ENCODE measurements around the gene PSD4.

DNA sequence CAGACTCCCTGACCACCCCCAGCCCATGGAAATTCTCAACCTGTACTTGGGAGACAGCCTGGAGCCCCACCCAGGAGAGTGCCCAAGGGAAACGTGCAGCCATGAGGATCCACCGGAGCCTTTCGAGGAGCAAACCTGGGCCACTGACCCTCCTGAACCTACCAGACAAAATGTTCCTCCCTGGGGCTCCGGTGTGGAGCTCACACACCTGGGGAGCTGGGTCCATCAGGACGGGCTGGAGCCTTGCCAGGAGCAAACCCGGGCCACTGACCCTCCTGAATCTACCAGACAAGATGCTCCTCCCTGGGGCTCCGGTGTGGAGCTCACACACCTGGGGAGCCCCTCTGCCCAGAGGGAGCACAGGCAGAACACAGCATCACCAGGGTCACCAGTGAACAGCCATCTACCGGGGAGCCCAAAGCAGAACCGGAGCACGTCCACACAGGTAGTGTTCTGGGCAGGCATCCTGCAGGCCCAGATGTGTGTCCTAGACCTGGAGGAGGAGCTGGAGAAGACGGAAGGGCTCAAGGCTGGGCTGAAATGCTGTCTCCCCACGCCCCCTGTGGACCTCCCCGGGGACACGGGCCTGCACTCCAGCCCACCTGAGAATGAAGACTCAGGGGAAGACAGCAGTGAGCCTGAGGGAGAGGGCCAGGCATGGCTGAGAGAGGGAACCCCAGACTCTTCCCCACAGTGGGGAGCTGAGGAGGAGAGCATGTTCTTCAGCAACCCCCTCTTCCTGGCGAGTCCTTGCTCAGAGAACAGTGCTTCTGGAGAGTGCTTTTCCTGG lies 8.9 kb downstream of the PSD4 start:
- TF ChIP-seq, protein P1, sequence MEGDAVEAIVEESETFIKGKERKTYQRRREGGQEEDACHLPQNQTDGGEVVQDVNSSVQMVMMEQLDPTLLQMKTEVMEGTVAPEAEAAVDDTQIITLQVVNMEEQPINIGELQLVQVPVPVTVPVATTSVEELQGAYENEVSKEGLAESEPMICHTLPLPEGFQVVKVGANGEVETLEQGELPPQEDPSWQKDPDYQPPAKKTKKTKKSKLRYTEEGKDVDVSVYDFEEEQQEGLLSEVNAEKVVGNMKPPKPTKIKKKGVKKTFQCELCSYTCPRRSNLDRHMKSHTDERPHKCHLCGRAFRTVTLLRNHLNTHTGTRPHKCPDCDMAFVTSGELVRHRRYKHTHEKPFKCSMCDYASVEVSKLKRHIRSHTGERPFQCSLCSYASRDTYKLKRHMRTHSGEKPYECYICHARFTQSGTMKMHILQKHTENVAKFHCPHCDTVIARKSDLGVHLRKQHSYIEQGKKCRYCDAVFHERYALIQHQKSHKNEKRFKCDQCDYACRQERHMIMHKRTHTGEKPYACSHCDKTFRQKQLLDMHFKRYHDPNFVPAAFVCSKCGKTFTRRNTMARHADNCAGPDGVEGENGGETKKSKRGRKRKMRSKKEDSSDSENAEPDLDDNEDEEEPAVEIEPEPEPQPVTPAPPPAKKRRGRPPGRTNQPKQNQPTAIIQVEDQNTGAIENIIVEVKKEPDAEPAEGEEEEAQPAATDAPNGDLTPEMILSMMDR (IDR thresholded peaks at IDR 0.05 in 8 of 11, conservative IDR thresholded peaks at IDR 0.05 in 3 of 11) = no peak
- TF ChIP-seq POLR2A (IDR thresholded peaks at IDR 0.05) = no peak
